Astrocyte of the spinal cord (primary cell): Measurements from ENCODE around the gene LIN9.

ENCODE experiments used
- DNase-seq: peaks from one replicate; pipeline ENCODE4 v3.0.0; 2011; ENCODE audit warnings: low read depth, low spot score
- H3K4me3 ChIP-seq: 2 replicates; pipeline ENCODE4 v1.5.1; 2011; ENCODE audit warnings: low read depth, mild to moderate bottlenecking, low read length, moderate library complexity
- in situ Hi-C: cut with HindIII; loops from 2 replicates; pipeline ENCODE4 v1.10.0; 2017; ENCODE audit warnings: low sequenced_read_pairs
- TF ChIP-seq, protein P1 (sequence below): IDR thresholded peaks from 2 replicates; pipeline ENCODE4 v1.5.1; 2012; ENCODE audit warnings: low read depth, mild to moderate bottlenecking, low read length, inconsistent platforms

Gene LIN9

GRCh38 chr1:226233806-226234205 is 75.2 kb downstream of the LIN9 start:
- in situ Hi-C loops = no loop called here
- TF ChIP-seq, protein P1, sequence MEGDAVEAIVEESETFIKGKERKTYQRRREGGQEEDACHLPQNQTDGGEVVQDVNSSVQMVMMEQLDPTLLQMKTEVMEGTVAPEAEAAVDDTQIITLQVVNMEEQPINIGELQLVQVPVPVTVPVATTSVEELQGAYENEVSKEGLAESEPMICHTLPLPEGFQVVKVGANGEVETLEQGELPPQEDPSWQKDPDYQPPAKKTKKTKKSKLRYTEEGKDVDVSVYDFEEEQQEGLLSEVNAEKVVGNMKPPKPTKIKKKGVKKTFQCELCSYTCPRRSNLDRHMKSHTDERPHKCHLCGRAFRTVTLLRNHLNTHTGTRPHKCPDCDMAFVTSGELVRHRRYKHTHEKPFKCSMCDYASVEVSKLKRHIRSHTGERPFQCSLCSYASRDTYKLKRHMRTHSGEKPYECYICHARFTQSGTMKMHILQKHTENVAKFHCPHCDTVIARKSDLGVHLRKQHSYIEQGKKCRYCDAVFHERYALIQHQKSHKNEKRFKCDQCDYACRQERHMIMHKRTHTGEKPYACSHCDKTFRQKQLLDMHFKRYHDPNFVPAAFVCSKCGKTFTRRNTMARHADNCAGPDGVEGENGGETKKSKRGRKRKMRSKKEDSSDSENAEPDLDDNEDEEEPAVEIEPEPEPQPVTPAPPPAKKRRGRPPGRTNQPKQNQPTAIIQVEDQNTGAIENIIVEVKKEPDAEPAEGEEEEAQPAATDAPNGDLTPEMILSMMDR = no peak
- no peak overlapping the region for H3K4me3 ChIP-seq
- no peak for DNase-seq

- H3K4me3 ChIP-seq = no peak overlapping the region
- in situ Hi-C loops = no loop called here
- TF ChIP-seq, protein P1 = no peak
- no peak for DNase-seq
Observed at GRCh38 chr1:226233293-226233692, 75.7 kb downstream of the LIN9 start.

GRCh38 chr1:226226601-226227000 is 82.4 kb downstream of the LIN9 start:
- no peak for DNase-seq
- TF ChIP-seq, protein P1 = no peak
- H3K4me3 ChIP-seq = no peak overlapping the region
- in situ Hi-C loops = no loop called here

DNA sequence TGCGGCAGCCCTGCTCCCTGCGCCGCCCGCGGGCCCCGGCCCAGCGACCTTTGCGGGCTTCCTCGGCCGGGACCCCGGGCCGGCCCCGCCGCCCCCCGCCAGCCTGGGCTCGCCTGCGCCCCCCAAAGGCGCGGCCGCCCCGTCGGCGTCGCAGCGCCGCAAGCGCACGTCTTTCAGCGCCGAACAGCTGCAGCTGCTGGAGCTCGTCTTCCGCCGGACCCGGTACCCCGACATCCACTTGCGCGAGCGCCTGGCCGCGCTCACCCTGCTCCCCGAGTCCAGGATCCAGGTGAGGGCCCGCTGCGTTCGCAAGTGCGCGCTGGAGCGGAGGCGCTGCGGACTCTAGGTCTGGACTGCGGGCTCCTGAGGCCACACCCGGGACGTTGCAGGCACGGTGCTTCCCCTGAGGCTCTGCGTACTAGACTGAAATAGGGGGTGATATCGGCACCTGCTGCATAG is 85.1 kb downstream of the LIN9 start:
- TF ChIP-seq, protein P1 = no peak
- peak; percentile 7 for DNase-seq
- H3K4me3 ChIP-seq = peak overlapping the region; percentile 44
- in situ Hi-C loops = no loop called here

- peak within 1 kb of the TSS; percentile 44 for H3K4me3 ChIP-seq
- TF ChIP-seq, protein P1 = no peak
- DNase-seq = no peak
Observed at GRCh38 chr1:226223157-226223785, 85.7 kb downstream of the LIN9 start, which contains the start of gene MIXL1. Gene MIXL1 (plus strand): TSS chr1:226223664. CDS start chr1:226223682, 18 bp downstream.

DNA sequence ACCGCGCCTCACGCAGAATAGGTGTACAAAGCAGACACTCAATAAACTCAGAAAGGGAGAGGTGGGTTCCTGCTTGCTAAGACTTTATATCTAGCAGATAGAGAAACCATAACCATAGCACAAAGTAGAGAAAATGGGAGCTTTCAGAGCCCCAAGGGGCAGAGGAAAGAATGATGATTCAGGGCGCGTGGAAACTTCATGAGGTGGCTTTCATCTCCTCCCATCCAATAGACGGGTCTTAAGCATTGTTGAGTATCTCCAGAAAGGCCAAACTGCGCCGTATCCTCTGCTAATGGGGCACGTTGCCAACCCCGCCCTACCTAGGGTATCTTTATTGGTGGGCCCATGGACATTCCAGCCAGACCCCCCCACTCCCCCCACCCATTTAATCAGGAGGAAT is 86.3 kb downstream of the LIN9 start:
- DNase-seq = no peak
- TF ChIP-seq, protein P1 = no peak
- in situ Hi-C loops = no loop called here
- H3K4me3 ChIP-seq = no peak overlapping the region

More at GRCh38 chr1:226223157-226223785, 85.7 kb downstream of the LIN9 start, which contains the start of gene MIXL1:
- in situ Hi-C loops = no loop called here
